Islet precursor cell (in vitro differentiated cells): ENCODE results near the gene TBL1X.
"Not testable (repeated sequence)": the region's sequence is repeated elsewhere in the genome, so short reads cannot be mapped to it uniquely, and the experiment has no call there.

Source experiments
- DNase-seq: peaks from one replicate; pipeline ENCODE4 v3.0.0-alpha.2; 2018

Gene TBL1X

GRCh38 chrX:9459186-9459748 is 5.6 kb upstream of the TBL1X start:
- DNase-seq: no peak

DNA sequence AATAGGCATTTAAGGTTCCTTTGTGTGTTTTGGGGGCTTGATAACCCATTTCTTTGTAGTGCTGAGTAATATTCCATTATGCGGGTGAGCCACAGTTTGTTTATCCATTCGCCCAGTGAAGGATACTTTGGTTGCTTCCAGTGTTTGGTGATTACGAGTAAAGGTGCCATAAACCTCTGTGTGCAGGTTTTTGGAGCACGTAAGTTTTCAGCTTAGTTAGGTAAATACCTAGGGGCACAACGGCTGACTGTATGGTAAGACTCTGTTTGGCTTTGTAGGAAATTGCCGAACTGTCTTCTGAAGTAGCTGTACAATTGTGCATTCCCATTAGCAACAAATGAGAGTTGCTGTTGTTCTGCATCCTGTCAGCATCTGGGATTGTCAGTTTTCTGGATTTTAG is 3.8 kb upstream of the TBL1X start:
- DNase-seq: no peak

DNA sequence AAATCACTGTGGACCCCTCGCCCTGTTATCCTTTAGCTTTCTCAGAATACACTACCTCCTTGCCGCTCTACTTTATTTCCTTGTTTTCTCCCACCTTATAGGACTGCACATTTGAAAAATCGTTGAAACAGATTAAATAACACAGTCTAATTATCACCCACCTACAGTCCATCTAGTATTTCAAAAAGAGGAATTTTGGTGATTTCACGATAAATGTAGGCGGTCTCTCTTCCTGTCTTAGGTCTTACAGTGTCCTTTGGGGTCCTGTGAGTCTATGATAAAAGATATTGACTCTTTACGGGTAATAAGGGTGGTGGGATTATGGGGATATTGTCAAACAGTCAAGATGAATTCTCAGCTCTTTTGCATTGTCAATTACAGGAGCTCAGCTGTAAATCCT is 2.4 kb upstream of the TBL1X start:
- DNase-seq: no peak

- DNase-seq: no peak
Measured at GRCh38 chrX:9465380-9466123, 694 bp downstream of the TBL1X start.

- DNase-seq: peak; percentile 65
Measured at GRCh38 chrX:9466124-9466495, 1.3 kb downstream of the TBL1X start.

DNA sequence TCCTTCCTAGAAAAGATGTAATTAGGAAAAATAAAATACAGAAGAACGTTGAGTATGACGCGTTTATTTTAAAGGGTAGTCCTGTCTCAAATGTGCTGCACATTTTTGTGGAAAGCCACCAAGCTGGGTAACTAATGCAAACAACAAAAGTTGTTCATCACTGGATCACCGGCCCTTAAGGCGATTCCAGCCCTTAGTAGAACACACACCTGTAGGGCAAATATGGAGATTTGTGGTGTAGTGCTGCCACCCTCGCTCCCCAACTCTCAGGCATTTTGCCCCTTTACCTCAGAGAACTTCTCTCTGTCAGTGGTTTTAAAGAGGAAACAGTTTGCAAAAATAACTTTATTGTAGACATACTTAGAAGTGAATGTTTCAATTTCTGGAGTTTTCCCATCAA is 1.9 kb downstream of the TBL1X start:
- DNase-seq: no peak

GRCh38 chrX:9467146-9467545 is 2.3 kb downstream of the TBL1X start:
- no peak for DNase-seq

GRCh38 chrX:9467751-9468150 is 2.9 kb downstream of the TBL1X start:
- no peak for DNase-seq

GRCh38 chrX:9471571-9471985 is 6.7 kb downstream of the TBL1X start:
- peak; percentile 72 for DNase-seq

DNA sequence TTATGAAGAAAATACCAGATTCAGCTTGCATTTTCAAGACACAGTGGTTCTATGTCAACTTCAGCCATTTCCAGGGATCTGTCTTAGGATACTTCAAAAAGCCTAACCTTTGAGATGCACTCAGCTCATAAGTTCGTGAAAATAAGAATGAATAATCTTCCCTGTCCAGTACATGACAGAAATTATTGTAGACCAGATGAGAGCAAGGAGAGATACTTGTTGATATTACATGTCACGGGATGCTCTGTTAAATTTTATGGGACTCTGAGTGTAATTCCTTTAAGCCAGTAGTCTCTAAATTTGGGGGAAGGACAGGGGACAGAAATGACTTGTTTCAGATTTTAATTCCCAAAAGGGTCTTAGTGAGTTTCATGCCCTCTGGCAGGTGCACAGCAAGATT is 8.8 kb downstream of the TBL1X start:
- no peak for DNase-seq

- not testable (repeated sequence) for DNase-seq
Measured at GRCh38 chrX:9475417-9475816, 10.6 kb downstream of the TBL1X start.

DNA sequence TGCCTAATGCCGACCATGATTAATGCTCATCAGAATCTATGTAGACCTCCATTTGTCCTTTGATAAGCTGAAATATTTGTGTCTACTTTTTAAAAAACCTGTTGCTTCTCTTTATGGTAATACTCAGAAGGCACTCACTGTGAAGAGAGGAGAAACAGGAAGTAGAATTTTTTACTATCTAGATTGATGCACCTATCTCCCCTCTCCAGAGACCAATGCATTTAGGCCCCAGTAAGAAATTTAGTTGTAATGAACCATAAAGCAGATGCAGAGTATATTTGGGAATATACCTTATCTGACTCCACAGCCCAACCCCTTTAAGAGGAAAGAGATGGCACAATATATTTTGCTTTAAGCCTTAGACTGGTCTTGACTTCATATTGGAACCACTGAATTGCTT is 11.1 kb downstream of the TBL1X start:
- no peak for DNase-seq

DNA sequence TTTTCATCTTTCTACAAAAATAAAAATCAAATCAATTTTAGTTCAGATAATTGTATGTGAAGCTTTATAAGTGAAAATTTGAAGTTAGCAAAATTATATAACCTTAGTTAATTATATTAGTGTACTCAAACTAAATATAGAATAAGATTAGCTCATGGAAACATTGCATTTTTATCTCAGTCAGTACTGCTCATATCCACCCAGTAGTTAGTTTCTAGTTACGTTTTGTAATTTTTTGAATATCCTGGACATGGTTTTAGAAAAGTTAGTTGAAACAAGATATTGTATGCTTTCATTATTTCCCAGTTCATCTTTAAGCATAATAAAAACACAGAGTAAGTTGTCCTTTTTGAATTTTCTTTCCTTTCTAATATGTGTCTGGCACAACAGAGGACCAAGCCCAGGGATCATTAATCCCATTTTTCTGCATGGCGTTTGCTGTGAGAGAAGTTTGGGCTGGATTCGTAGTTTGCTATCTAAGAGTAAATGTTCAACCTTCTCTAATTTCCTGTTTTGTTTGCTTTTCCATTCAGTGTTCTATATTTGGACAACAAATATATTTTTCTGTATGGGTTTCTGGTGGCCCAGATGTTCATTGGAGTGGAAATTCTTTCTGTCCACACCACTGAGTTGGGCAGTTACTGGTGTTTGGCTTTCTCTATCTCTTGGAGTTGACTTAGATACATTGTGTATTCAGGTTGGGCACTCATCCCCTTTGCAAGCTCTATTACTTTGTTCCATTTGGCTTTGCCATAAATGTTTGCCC is 12.1 kb downstream of the TBL1X start:
- no peak for DNase-seq

GRCh38 chrX:9482408-9482807 is 17.6 kb downstream of the TBL1X start:
- peak; percentile 28 for DNase-seq

- DNase-seq: no peak
Measured at GRCh38 chrX:9482837-9483236, 18.0 kb downstream of the TBL1X start.

GRCh38 chrX:9483376-9483775 is 18.5 kb downstream of the TBL1X start:
- no peak for DNase-seq

GRCh38 chrX:9486786-9487387 is 22.0 kb downstream of the TBL1X start:
- DNase-seq: no peak

DNA sequence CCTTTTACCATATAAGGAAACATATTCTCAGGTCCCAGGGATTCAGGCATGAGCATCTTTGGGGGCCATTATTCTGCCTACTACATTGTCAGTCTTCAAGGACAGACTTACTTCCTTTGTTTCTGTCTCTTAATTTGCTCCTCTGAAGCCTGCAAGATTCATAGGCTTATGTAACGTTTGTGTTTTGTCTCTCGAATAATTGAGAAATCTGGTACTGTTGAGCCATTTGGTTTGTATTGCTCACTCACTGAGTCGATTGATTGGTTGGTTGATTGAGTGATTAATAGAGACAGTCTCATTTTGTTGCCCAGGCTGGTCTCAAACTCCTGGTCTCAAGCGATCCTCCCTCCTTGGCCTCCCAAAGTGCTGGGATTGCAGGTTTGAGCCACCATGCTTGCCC is 23.7 kb downstream of the TBL1X start:
- no peak for DNase-seq

- no peak for DNase-seq
Measured at GRCh38 chrX:9489234-9489633, 24.4 kb downstream of the TBL1X start.

DNA sequence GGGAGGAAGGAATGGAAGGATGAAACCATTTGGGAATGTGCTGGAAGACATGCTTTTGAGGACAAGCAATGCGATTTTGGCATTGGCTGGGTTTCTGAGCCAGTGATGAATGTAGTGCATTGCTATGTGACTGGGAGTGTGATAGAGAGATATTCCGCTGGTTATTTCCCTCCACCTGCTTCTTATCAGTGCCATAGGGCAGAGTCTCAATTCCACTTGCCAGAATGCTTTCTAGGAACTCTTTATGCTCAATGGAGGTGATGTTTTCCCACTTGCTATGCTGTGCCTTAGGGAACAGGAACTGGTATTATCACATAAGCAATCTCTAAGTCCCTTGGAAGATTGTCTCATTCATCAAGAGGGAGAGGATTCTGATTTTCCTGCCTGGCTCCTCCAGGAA is 28.0 kb downstream of the TBL1X start:
- no peak for DNase-seq

- no peak for DNase-seq
Measured at GRCh38 chrX:9493936-9494335, 29.1 kb downstream of the TBL1X start.

DNA sequence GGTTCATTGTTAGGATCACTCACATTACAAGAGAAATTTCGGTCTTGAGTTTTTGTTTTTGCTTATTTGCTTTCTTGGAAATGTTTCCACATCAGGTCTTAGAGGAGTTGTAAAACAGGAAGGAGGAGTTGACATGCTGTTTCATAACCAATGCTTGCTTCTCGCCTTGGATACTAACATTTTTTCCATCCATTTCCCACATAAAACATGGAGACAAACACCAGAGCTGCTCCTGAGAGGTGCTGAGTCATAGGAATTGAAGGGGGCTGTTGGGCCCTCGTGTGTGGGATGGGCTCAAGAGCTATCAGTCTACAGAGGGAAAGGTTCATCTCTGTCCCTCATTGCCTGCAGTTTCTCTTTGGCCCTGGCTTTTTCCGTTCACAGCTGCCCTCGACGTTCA is 29.9 kb downstream of the TBL1X start:
- DNase-seq: peak; percentile 56

GRCh38 chrX:9495496-9495895 is 30.6 kb downstream of the TBL1X start:
- DNase-seq: no peak

GRCh38 chrX:9498236-9498635 is 33.4 kb downstream of the TBL1X start:
- peak; percentile 56 for DNase-seq
